PC-3 (cell line): ENCODE results near the gene HSPB1. TPM values are rescaled to one million over a fixed set of nuclear protein-coding genes. Genes with fewer than 3 reads are reported as not detected.
A peak's percentile ranks its signal among the peaks of the same experiment; 100 is the strongest.

Source experiments
- ATAC-seq: fragments of 200-7000 bp; cut with Tn5 transposase; 2 replicates; pipeline ENCODE4 v1.9.1; 2020; ENCODE audit warnings: mild to moderate bottlenecking, moderate library complexity
- BruUV-seq: library from RNA; stranded (reverse); fragments of 400-500 nt; replicated peaks from 2 replicates; lab custom pipeline; 2021; lab: Mats Ljungman, UMichigan
- CTCF ChIA-PET: fragments of 300-600 bp; sonication (Branson Sonifier 250); formaldehyde crosslinking; loops from one replicate; lab custom pipeline; 2022; ENCODE audit warnings: antibody characterized with exemption; lab: Charles Lee
- POLR2A ChIA-PET: fragments of 300-600 bp; sonication (Branson Sonifier 250); formaldehyde crosslinking; loops from one replicate; lab custom pipeline; 2022; ENCODE audit warnings: antibody characterized with exemption; ENCODE audit not compliant: unreplicated experiment; lab: Charles Lee
- DNase-seq: peaks from one replicate; pipeline ENCODE4 v3.0.0-alpha.2; 2015
- H2AFZ ChIP-seq: fragments of 300-600 bp; sonication (generic); 2 replicates; pipeline ENCODE4 v1.6.0; 2016; ENCODE audit warnings: antibody characterized with exemption, low read length
- H3F3A ChIP-seq: fragments of 300-600 bp; sonication (generic); one replicate; pipeline ENCODE4 v1.6.0; 2017; ENCODE audit warnings: antibody characterized with exemption, low read length, control low read depth, mild to moderate bottlenecking; ENCODE audit not compliant: unreplicated experiment
- H3K27ac ChIP-seq: fragments of 300-600 bp; sonication (generic); 2 replicates; pipeline ENCODE4 v1.5.1; 2016; ENCODE audit warnings: mild to moderate bottlenecking, low read length
- H3K27me3 ChIP-seq: fragments of 300-600 bp; sonication (generic); 2 replicates; pipeline ENCODE4 v1.6.1; 2016; ENCODE audit warnings: low read length, mixed read lengths
- H3K36me3 ChIP-seq: fragments of 300-600 bp; sonication (generic); 2 replicates; pipeline ENCODE4 v1.6.1; 2016; ENCODE audit warnings: low read depth, mixed run types, low read length, mixed read lengths
- H3K4me1 ChIP-seq: fragments of 300-600 bp; sonication (generic); 2 replicates; pipeline ENCODE4 v1.5.1; 2016; ENCODE audit warnings: low read length; ENCODE audit not compliant: insufficient read depth
- H3K4me2 ChIP-seq: fragments of 300-600 bp; sonication (generic); 2 replicates; pipeline ENCODE4 v1.6.0; 2016; ENCODE audit warnings: low read length
- H3K4me3 ChIP-seq: fragments of 300-600 bp; sonication (generic); 2 replicates; pipeline ENCODE4 v1.5.1; 2016; ENCODE audit warnings: mild to moderate bottlenecking, low read length, mixed read lengths
- H3K79me2 ChIP-seq: fragments of 300-600 bp; sonication (generic); 2 replicates; pipeline ENCODE4 v1.6.1; 2017; ENCODE audit warnings: low read length, mixed read lengths
- H3K9ac ChIP-seq: fragments of 300-600 bp; sonication (generic); 2 replicates; pipeline ENCODE4 v1.6.0; 2016; ENCODE audit warnings: mild to moderate bottlenecking, low read length
- H3K9me2 ChIP-seq: fragments of 300-600 bp; sonication (generic); replicated peaks from 2 replicates; pipeline ENCODE4 v1.6.1; 2016; ENCODE audit warnings: mixed run types, low read length, mixed read lengths
- H3K9me3 ChIP-seq: fragments of 300-600 bp; sonication (generic); 2 replicates; pipeline ENCODE4 v1.6.1; 2016; ENCODE audit warnings: low read length, mixed read lengths
- H4K20me1 ChIP-seq: fragments of 300-600 bp; sonication (generic); 2 replicates; pipeline ENCODE4 v1.6.1; 2016; ENCODE audit warnings: low read length, mixed read lengths
- CTCF ChIP-seq: fragments of 300-600 bp; sonication (generic); conservative IDR thresholded peaks from 2 replicates; pipeline ENCODE4 v1.5.1; 2017; ENCODE audit warnings: antibody characterized with exemption, low read depth, mild to moderate bottlenecking, low read length
- EZH2 ChIP-seq: fragments of 300-600 bp; sonication (generic); IDR thresholded peaks from one replicate; pipeline ENCODE4 v1.6.1; 2017; ENCODE audit warnings: antibody characterized with exemption, mild to moderate bottlenecking, low read length; ENCODE audit not compliant: unreplicated experiment
- EZH2phosphoT487 ChIP-seq: fragments of 300-600 bp; sonication (generic); IDR thresholded peaks from 2 replicates; pipeline ENCODE4 v1.6.1; 2018; ENCODE audit warnings: mild to moderate bottlenecking, antibody characterized with exemption, low read length, borderline replicate concordance
- intact Hi-C: fragments of 100-400 bp; cut with micrococcal nuclease; formaldehyde crosslinking; loops from 2 replicates; pipeline ENCODE4 v1.9.0; 2023
- total RNA-seq: library from RNA; depleted of rRNA; stranded (reverse); fragments of >200 nt; gene quantifications from 2 replicates; pipeline ENCODE4 v1.2.3, GENCODE V29; 2014

HSPB1 gene
- total RNA-seq, 1 experiment from 2014 or later, result 166 TPM

- H3K79me2 ChIP-seq, result peaks cover 98% of the 10 kb centered on the region
- H3K27ac ChIP-seq, result no peak overlapping the region
- TF ChIP-seq CTCF (no peak), EZH2 (no peak), EZH2phosphoT487 (no peak)
- H3K9me2 ChIP-seq, result no peaks in the 10 kb centered on the region
- no TSS peak for BruUV-seq
- H3K9ac ChIP-seq, result no peak overlapping the region
- CTCF ChIA-PET, result no interaction called here
- 0 out of 2 replicates have a peak, but pooled peaks cover 4% of the 10 kb centered on the region for H3K4me1 ChIP-seq
- H3K4me2 ChIP-seq, result no peak overlapping the region
- POLR2A ChIA-PET, result no interaction called here
- peaks cover 69% of the 10 kb centered on the region for H4K20me1 ChIP-seq
- peaks cover 8% of the 10 kb centered on the region for H3F3A ChIP-seq
- no peaks in the 10 kb centered on the region for H3K9me3 ChIP-seq
- H3K27me3 ChIP-seq, result no peaks in the 10 kb centered on the region
- H3K4me3 ChIP-seq, result no peak overlapping the region
- ATAC-seq, result no peak
- intact Hi-C loops, result no loop called here
- H2AFZ ChIP-seq, result no peak overlapping the region
- no peak for DNase-seq
- H3K36me3 ChIP-seq, result peaks cover 59% of the 10 kb centered on the region
Observed at GRCh38 chr7:76330261-76330660, 27.8 kb downstream of the HSPB1 start.

- peaks cover 57% of the 10 kb centered on the region for H3K36me3 ChIP-seq
- no peak overlapping the region for H3K27ac ChIP-seq
- peaks cover 98% of the 10 kb centered on the region for H3K79me2 ChIP-seq
- intact Hi-C loops, result no loop called here
- TF ChIP-seq EZH2 (no peak), CTCF (peak; percentile 43; the same call in 1 of the 2 replicates)
- no peaks in the 10 kb centered on the region for H3K27me3 ChIP-seq
- H3K4me2 ChIP-seq, result no peak overlapping the region
- ATAC-seq (no peak), DNase-seq (no peak)
- H3K4me1 ChIP-seq, result 0 out of 2 replicates have a peak, but pooled peaks cover 4% of the 10 kb centered on the region
- peaks cover 73% of the 10 kb centered on the region for H4K20me1 ChIP-seq
- ChIA-PET CTCF (no interaction called here), POLR2A (no interaction called here)
- H3K9me2 ChIP-seq, result no peaks in the 10 kb centered on the region
- H3K9ac ChIP-seq, result no peak overlapping the region
- H3F3A ChIP-seq, result peaks cover 8% of the 10 kb centered on the region
- no peaks in the 10 kb centered on the region for H3K9me3 ChIP-seq
- no peak overlapping the region for H2AFZ ChIP-seq
- no peak overlapping the region for H3K4me3 ChIP-seq
- no TSS peak for BruUV-seq
Observed at GRCh38 chr7:76330673-76331072, 28.2 kb downstream of the HSPB1 start.

- ATAC-seq (no peak), DNase-seq (no peak)
- CTCF ChIA-PET, result no interaction called here
- Histone ChIP-seq H3K36me3 (peaks cover 59% of the 10 kb centered on the region), H3K27me3 (no peaks in the 10 kb centered on the region), H3K79me2 (peaks cover 99% of the 10 kb centered on the region), H3K4me3 (no peak overlapping the region), H3K4me1 (0 out of 2 replicates have a peak, but pooled peaks cover 4% of the 10 kb centered on the region), H3K4me2 (no peak overlapping the region), H4K20me1 (peaks cover 80% of the 10 kb centered on the region), H2AFZ (no peak overlapping the region), H3K9ac (no peak overlapping the region), H3F3A (peaks cover 6% of the 10 kb centered on the region), H3K9me2 (no peaks in the 10 kb centered on the region), H3K9me3 (no peaks in the 10 kb centered on the region), H3K27ac (no peak overlapping the region)
- BruUV-seq, result no TSS peak
- POLR2A ChIA-PET, result no interaction called here
- no peak for TF ChIP-seq EZH2
- TF ChIP-seq EZH2phosphoT487, result no peak
- no peak for TF ChIP-seq CTCF
- intact Hi-C loops, result no loop called here
Observed at GRCh38 chr7:76332078-76332477, 29.6 kb downstream of the HSPB1 start.
